K562 (cell line): ENCODE data around the gene ASAH2. TPM values are rescaled to one million over a fixed set of nuclear protein-coding genes. Genes with fewer than 3 reads are reported as not detected.
A peak's percentile ranks its signal among the peaks of the same experiment; 100 is the strongest.

Experiments used
- ATAC-seq: fragments of 200-7000 bp; cut with Tn5 transposase; 3 replicates; pipeline ENCODE4 v1.9.1; 2020; ENCODE audit warnings: moderate library complexity
- BruUV-seq: library from RNA; stranded (reverse); fragments of 400-500 nt; replicated peaks from 2 replicates; lab custom pipeline; 2021; lab: Mats Ljungman, UMichigan
- CTCF ChIA-PET: fragments of 300-600 bp; formaldehyde crosslinking; extraction: SDS; loops from one replicate; lab custom pipeline; 2021; ENCODE audit warnings: low intra/inter-chr PET ratio; lab: Yijun Ruan, JAX
- POLR2A ChIA-PET: fragments of 300-600, 350-650 bp; sonication (Branson Sonifier 250); formaldehyde crosslinking; extraction: SDS; loops from one replicate; lab custom pipeline; 2021; ENCODE audit warnings: antibody characterized with exemption, inconsistent platforms; lab: Yijun Ruan, JAX
- DNase-seq, 4 experiments: peaks; one replicate each; pipeline versions ENCODE4 v3.0.0 to v3.0.0-alpha.2; 2011 to 2018; ENCODE audit warnings: low spot score in 3 of 4, mixed read lengths in 3 of 4; ENCODE audit errors: extremely low read depth in 1 of 4
- FAIRE-seq: peaks from 2 replicates; lab custom pipeline; 2011; peaks lifted over from hg19 to GRCh38; lab: Jason Lieb, UNC
- H2AFZ ChIP-seq: 2 replicates; pipeline ENCODE4 v1.6.0; 2011; ENCODE audit warnings: low read depth, low read length, control low read depth, inconsistent platforms
- H3K27ac ChIP-seq: fragments of 200-600 bp; 3 replicates; pipeline ENCODE4 v1.8.0; 2011; ENCODE audit warnings: low read depth, mild to moderate bottlenecking, control low read depth, inconsistent platforms, low read length, moderate library complexity, mixed read lengths; ENCODE audit errors: extremely low read depth
- H3K27me3 ChIP-seq, 2 experiments: fragments of 300-600 bp in 1 of 2; 2 replicates in 1 of 2; 3 replicates in 1 of 2; pipeline versions ENCODE4 v1.6.0 to v1.8.0; 2011; ENCODE audit warnings: inconsistent platforms in 2 of 2, low read length in 2 of 2, mild to moderate bottlenecking in 1 of 2, mixed read lengths in 1 of 2, moderate library complexity in 1 of 2; ENCODE audit not compliant: control insufficient read depth in 2 of 2, insufficient read depth in 2 of 2
- H3K36me3 ChIP-seq: fragments of 300-600 bp; 3 replicates; pipeline ENCODE4 v1.8.0; 2011; ENCODE audit warnings: mild to moderate bottlenecking, low read length, inconsistent platforms; ENCODE audit not compliant: control insufficient read depth, insufficient read depth
- H3K4me1 ChIP-seq, 2 experiments: fragments of 200-600 bp in 1 of 2; replicated peaks in 1 of 2; 2 replicates in 1 of 2; 3 replicates in 1 of 2; pipeline versions ENCODE4 v1.5.1 to v1.8.0; 2011; ENCODE audit warnings: inconsistent platforms in 2 of 2, low read length in 2 of 2, mild to moderate bottlenecking in 1 of 2, mixed read lengths in 1 of 2, moderate library complexity in 1 of 2; ENCODE audit not compliant: control insufficient read depth in 2 of 2, insufficient read depth in 2 of 2
- H3K4me2 ChIP-seq: 2 replicates; pipeline ENCODE4 v1.6.1; 2011; ENCODE audit warnings: low read length, control low read depth, inconsistent platforms, mixed read lengths; ENCODE audit not compliant: insufficient read depth
- H3K4me3 ChIP-seq: fragments of 200-600 bp; sonication (generic), shearing (Covaris generic); 2 replicates; pipeline ENCODE4 v1.5.1; 2016; ENCODE audit warnings: control low read depth, inconsistent platforms
- H3K79me2 ChIP-seq: fragments of 200-600 bp; 3 replicates; pipeline ENCODE4 v1.8.0; 2011; ENCODE audit warnings: low read length, inconsistent platforms; ENCODE audit not compliant: control insufficient read depth, insufficient read depth
- H3K9ac ChIP-seq, 2 experiments: 2 replicates each; pipeline versions ENCODE4 v1.6.0 to v1.6.1; 2011; ENCODE audit warnings: low read depth in 2 of 2, low read length in 2 of 2, control low read depth in 1 of 2, inconsistent platforms in 1 of 2, mild to moderate bottlenecking in 1 of 2, mixed read lengths in 1 of 2; ENCODE audit not compliant: insufficient read depth in 1 of 2
- H3K9me1 ChIP-seq: one replicate; pipeline ENCODE4 v1.6.0; 2011; ENCODE audit warnings: inconsistent platforms, mild to moderate bottlenecking, low read length, moderate library complexity; ENCODE audit not compliant: control insufficient read depth, insufficient read depth
- H3K9me3 ChIP-seq: replicated peaks from 2 replicates; pipeline ENCODE4 v1.5.1; 2011; ENCODE audit warnings: low read depth, low read length, inconsistent platforms; ENCODE audit not compliant: control insufficient read depth, insufficient read depth
- H4K20me1 ChIP-seq: replicated peaks from 2 replicates; pipeline ENCODE4 v1.6.1; 2011; ENCODE audit warnings: low read length, inconsistent platforms, mixed read lengths; ENCODE audit not compliant: control insufficient read depth, insufficient read depth
- CCNT2 ChIP-seq: IDR thresholded peaks from 2 replicates; pipeline ENCODE4 v1.6.1; 2011; ENCODE audit warnings: borderline replicate concordance, low read depth, mild to moderate bottlenecking, moderate library complexity, mixed read lengths, low read length; ENCODE audit not compliant: insufficient read length; ENCODE audit errors: extremely low read depth
- CREM ChIP-seq: IDR thresholded peaks from 2 replicates; pipeline ENCODE4 v1.6.1; 2014; ENCODE audit warnings: antibody characterized with exemption, low read depth
- FOXP4 ChIP-seq: sonication (generic); formaldehyde crosslinking; IDR thresholded peaks from 2 replicates; pipeline ENCODE4 v1.8.0; 2022; ENCODE audit warnings: mild to moderate bottlenecking, missing genetic modification reagents, borderline replicate concordance
- HNRNPL ChIP-seq: fragments of 200-400 bp; formaldehyde crosslinking; IDR thresholded peaks from 2 replicates; pipeline ENCODE4 v1.6.1; 2017; ENCODE audit warnings: low read depth, mild to moderate bottlenecking, low read length
- HNRNPUL1 ChIP-seq: fragments of 200-400 bp; formaldehyde crosslinking; IDR thresholded peaks from 2 replicates; pipeline ENCODE4 v1.6.1; 2017; ENCODE audit warnings: low read length
- ID3 ChIP-seq, 2 experiments: fragments of 250-450 bp in 1 of 2; fragments of 450-650 bp in 1 of 2; sonication (Bioruptor Pico) in 1 of 2; IDR thresholded peaks; 2 replicates each; pipeline versions ENCODE4 v1.6.1 to v1.8.0; 2016 to 2021; ENCODE audit warnings: mild to moderate bottlenecking in 2 of 2, moderate library complexity in 2 of 2, missing compliant biosample characterization in 1 of 2, missing genetic modification characterization in 1 of 2
- LEF1 ChIP-seq: fragments of 450-650 bp; IDR thresholded peaks from 2 replicates; pipeline ENCODE4 v1.6.1; 2016; ENCODE audit warnings: mild to moderate bottlenecking
- MAFG ChIP-seq: fragments of 450-650 bp; conservative IDR thresholded peaks from 2 replicates; pipeline ENCODE4 v1.6.1; 2016; ENCODE audit warnings: missing genetic modification characterization, missing compliant biosample characterization
- RAD21 ChIP-seq, 2 experiments: fragments of 250-450 bp in 1 of 2; fragments of 450-650 bp in 1 of 2; sonication (Bioruptor Pico) in 1 of 2; formaldehyde crosslinking in 1 of 2; IDR thresholded peaks in 1 of 2; conservative IDR thresholded peaks in 1 of 2; 2 replicates each; pipeline versions ENCODE4 v1.4.0 to v1.8.0; 2020 to 2022; ENCODE audit warnings: mild to moderate bottlenecking in 2 of 2, moderate library complexity in 1 of 2
- SREBF1 ChIP-seq: fragments of 150-350 bp; IDR thresholded peaks from 2 replicates; pipeline ENCODE4 v1.6.1; 2014; ENCODE audit warnings: antibody characterized with exemption, low read depth, low read length, borderline replicate concordance
- SREBF2 ChIP-seq: sonication (generic); formaldehyde crosslinking; IDR thresholded peaks from 2 replicates; pipeline ENCODE4 v1.4.0; 2020; ENCODE audit warnings: mild to moderate bottlenecking, missing genetic modification reagents
- TAF7 ChIP-seq: fragments of 450-650 bp; IDR thresholded peaks from 2 replicates; pipeline ENCODE4 v1.6.1; 2016; ENCODE audit warnings: missing genetic modification characterization, missing compliant biosample characterization
- ZKSCAN3 ChIP-seq: fragments of 250-450 bp; sonication (Bioruptor Pico); IDR thresholded peaks from 2 replicates; pipeline ENCODE4 v1.4.0; 2020
- ZNF398 ChIP-seq: fragments of 250-450 bp; sonication (Bioruptor Pico); IDR thresholded peaks from 2 replicates; pipeline ENCODE4 v1.8.0; 2021; ENCODE audit warnings: moderate library complexity, mild to moderate bottlenecking, inconsistent platforms
- ZNF696 ChIP-seq: fragments of 250-450 bp; sonication (Bioruptor Pico); conservative IDR thresholded peaks from 2 replicates; pipeline ENCODE4 v1.4.0; 2020; ENCODE audit warnings: mild to moderate bottlenecking, moderate library complexity
- WGBS: fragments of 100-300 bp; shearing (Covaris generic); methylation state at CpG from one replicate; pipeline ENCODE4 v1.1.6; 2016; ENCODE audit warnings: low coverage, mixed read lengths; ENCODE audit not compliant: insufficient coverage; ENCODE audit errors: missing lambda C conversion rate; 5-methylcytosine and 5-hydroxymethylcytosine counted together
- in situ Hi-C: fragments of 300-500 bp; cut with MboI; formaldehyde crosslinking; loops from 4 replicates; pipeline ENCODE4 v1.15.0; 2018; ENCODE audit warnings: inconsistent platforms, mixed read lengths
- intact Hi-C: fragments of 100-400 bp; cut with micrococcal nuclease; formaldehyde crosslinking; loops from 2 replicates; pipeline ENCODE4 v1.14.2; 2022
- polyA plus RNA-seq, 8 experiments: library from polyadenylated mRNA; depleted of rRNA in 4 of 8; stranded (reverse) in 5 of 8; unstranded in 3 of 8; fragments of >200 nt; fragmentation: Nextera tagmentation in 2 of 8; fragmentation: Illumina TruSeq in 1 of 8; extraction: Ambion mirVana in 2 of 8; extraction: Trizol in 1 of 8; gene quantifications; 2 replicates each; pipeline versions ENCODE4 v1.2.1 to v1.2.3, GENCODE V29; 2011 to 2014; ENCODE audit warnings: inconsistent platforms in 1 of 8, missing spikeins in 1 of 8
- total RNA-seq, 7 experiments: library from RNA; depleted of rRNA in 6 of 7; stranded (reverse); fragments of >200 nt in 6 of 7; fragmentation: Illumina TruSeq in 2 of 7; extraction: Trizol in 2 of 7; gene quantifications; 2 replicates each; pipeline versions ENCODE4 v1.2.1 to v1.2.3, GENCODE V29; 2011 to 2021; ENCODE audit warnings: low replicate concordance in 1 of 7

Gene ASAH2
- total and polyA plus RNA-seq, 9 of the 15 experiments (the other 6 are each of a cell fraction or from before 2014, with no cell fraction given), result 2.5 to 12.0 (median 8.5) TPM

GRCh38 chr10:50271564-50272250, 20.4 kb upstream of the ASAH2 start:
- CTCF ChIA-PET, result no interaction called here
- TF ChIP-seq ZKSCAN3 (peak; percentile 75; the same call in 1 of the 2 replicates), TAF7 (tag) (no peak), FOXP4 (CRISPR knock-in tag) (no peak), RAD21 (CRISPR knock-in tag; conservative IDR thresholded peaks at IDR 0.05 in 1 of 2, IDR thresholded peaks at IDR 0.05 in 1 of 2) (peak in 1 of 2 experiments; percentile 59; a peak in 2 of 4 replicates), ID3 (CRISPR knock-in tag; IDR thresholded peaks at IDR 0.05) (no peak), ID3 (tag; IDR thresholded peaks at IDR 0.05) (no peak), HNRNPL (no peak), LEF1 (no peak), HNRNPUL1 (no peak), SREBF1 (no peak), CREM (no peak), ZNF398 (CRISPR knock-in tag) (no peak), ZNF696 (CRISPR knock-in tag) (no peak), CCNT2 (no peak), MAFG (tag) (no peak), SREBF2 (CRISPR knock-in tag) (0 out of 2 replicates have a peak, but pooled peaks have one; percentile 37)

More at GRCh38 chr10:50271564-50272250, 20.4 kb upstream of the ASAH2 start:
- Histone ChIP-seq H3K79me2 (no peaks in the 10 kb centered on the region), H3K9me3 (no peaks in the 10 kb centered on the region), H2AFZ (peak overlapping the region; percentile 58), H3K27me3 (no peaks in the 10 kb centered on the region), H3K9ac (no peak overlapping the region), H3K9me1 (no peaks in the 10 kb centered on the region), H3K4me3 (no peak overlapping the region), H3K4me2 (peak overlapping the region; percentile 46), H3K27ac (no peak overlapping the region), H4K20me1 (no peaks in the 10 kb centered on the region), H3K4me1 (peaks cover 7 to 14% of the 10 kb centered on the region in 2 experiments; a peak in 4 of 5 replicates), H3K36me3 (no peaks in the 10 kb centered on the region)
- WGBS, result 12% methylated on average over 3 of the region's 3 CpGs
- ATAC-seq (peak; percentile 76), DNase-seq (peak; percentile 58 to 69 (median 65)), FAIRE-seq (peak; percentile 19)
- in situ Hi-C loops (no loop called here), intact Hi-C loops (no loop called here)
- no TSS peak for BruUV-seq
- POLR2A ChIA-PET, result interaction anchor here (0.6 kb wide), 2 partner anchors 24 to 102 kb away, joined by 4 read pairs; no protein-coding TSS in a partner anchor
